Measurements from ENCODE around the gene KIFC3. TPM values are rescaled to one million over a fixed set of nuclear protein-coding genes. Genes with fewer than 3 reads are reported as not detected.

The KIFC3 gene
- total and polyA plus RNA-seq, 2 donors from 2014 or later: 74.9 to 109 TPM

- Histone ChIP-seq H3K36me3 (ENCODE audit: control insufficient read depth in 2 of 3, insufficient read depth in 3 of 3, low read length in 3 of 3) (no peaks in the 10 kb centered on the region), H3K4me3 (ENCODE audit: low read length in 3 of 3) (no peak overlapping the region), H3K4me1 (ENCODE audit: control insufficient read depth in 2 of 3, insufficient read depth in 2 of 3, low read depth in 1 of 3, low read length in 3 of 3) (peaks cover 8 to 45% (median 31%) of the 10 kb centered on the region in 3 donors), H3K27me3 (ENCODE audit: control insufficient read depth, insufficient read depth, low read length) (no peaks in the 10 kb centered on the region), H3K27ac (ENCODE audit: low read depth in 2 of 2, low read length in 2 of 2) (peak overlapping the region in 1 of 2 donors; percentile 95), H3K9me3 (ENCODE audit: control insufficient read depth in 2 of 3, insufficient read depth in 1 of 3, low read length in 3 of 3) (no peaks in the 10 kb centered on the region), H3K9ac (ENCODE audit: low read length in 3 of 3) (no peak overlapping the region)
- intact Hi-C loops (cut with DNase I): no loop called here
- no peak for FAIRE-seq
- no peak for TF ChIP-seq CTCF (IDR thresholded peaks at IDR 0.05; ENCODE audit: borderline replicate concordance, extremely low read depth, insufficient read depth)
- no peak for DNase-seq
Measured at GRCh38 chr16:57804111-57804837, 2.0 kb upstream of the KIFC3 start.

- DNase-seq: peak; percentile 26 to 85 (median 67)
- H3K27ac ChIP-seq (ENCODE audit: low read depth in 2 of 2, low read length in 2 of 2): peak overlapping the region; percentile 93 to 95
Measured at GRCh38 chr16:57803134-57803990, 1.1 kb upstream of the KIFC3 start.

DNA sequence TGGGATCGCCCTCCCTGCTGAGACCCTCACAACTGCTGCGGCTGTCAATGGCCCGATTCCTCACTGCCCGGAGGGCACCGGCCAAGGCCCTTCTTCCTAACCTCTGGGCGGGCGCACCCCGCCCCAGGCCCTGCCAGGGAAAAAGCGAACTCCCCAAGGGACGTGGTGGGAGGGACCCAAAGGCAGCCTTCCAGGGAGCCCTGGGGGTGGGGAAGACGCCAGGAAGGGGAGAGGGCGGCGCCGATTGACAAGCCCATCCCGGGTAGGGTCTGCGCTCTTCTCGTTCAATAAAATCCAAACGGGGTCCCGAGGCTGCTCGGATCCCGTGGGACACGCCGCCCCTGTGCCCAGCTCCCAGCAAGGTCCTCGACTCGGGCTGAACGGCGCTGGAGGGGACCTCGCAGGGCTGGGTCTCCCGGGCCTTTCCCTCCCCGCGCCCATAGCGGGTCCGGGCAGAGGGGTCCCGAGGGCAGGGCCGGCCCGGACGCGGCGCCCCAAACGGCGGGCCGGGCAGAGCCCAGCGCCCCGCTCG, 416 bp downstream of the KIFC3 start:
- DNase-seq: peak in 4 of 5 donors; percentile 43 to 86 (median 74)
- Histone ChIP-seq H3K4me1 (ENCODE audit: control insufficient read depth in 2 of 3, insufficient read depth in 2 of 3, low read depth in 1 of 3, low read length in 3 of 3) (peaks cover 8 to 56% (median 31%) of the 10 kb centered on the region in 3 donors), H3K36me3 (ENCODE audit: control insufficient read depth in 2 of 3, insufficient read depth in 3 of 3, low read length in 3 of 3) (peaks cover 0 to 2% (median 0%) of the 10 kb centered on the region in 3 donors), H3K27me3 (ENCODE audit: control insufficient read depth, insufficient read depth, low read length) (no peaks in the 10 kb centered on the region), H3K27ac (ENCODE audit: low read depth in 2 of 2, low read length in 2 of 2) (peak overlapping the region; percentile 95 to 97), H3K9ac (ENCODE audit: low read length in 3 of 3) (peak overlapping the region; percentile 17 to 93 (median 90)), H3K4me3 (ENCODE audit: low read length in 3 of 3) (peak overlapping the region; percentile 43 to 84 (median 60)), H3K9me3 (ENCODE audit: control insufficient read depth in 2 of 3, insufficient read depth in 1 of 3, low read length in 3 of 3) (no peaks in the 10 kb centered on the region)
- TF ChIP-seq CTCF (IDR thresholded peaks at IDR 0.05; ENCODE audit: borderline replicate concordance, extremely low read depth, insufficient read depth): no peak
- no peak for FAIRE-seq
- intact Hi-C loops (cut with DNase I): no loop called here

More at GRCh38 chr16:57803134-57803990, 1.1 kb upstream of the KIFC3 start:
- Histone ChIP-seq H3K27me3 (ENCODE audit: control insufficient read depth, insufficient read depth, low read length) (no peaks in the 10 kb centered on the region), H3K9me3 (ENCODE audit: control insufficient read depth in 2 of 3, insufficient read depth in 1 of 3, low read length in 3 of 3) (no peaks in the 10 kb centered on the region), H3K9ac (ENCODE audit: low read length in 3 of 3) (peak overlapping the region in 1 of 3 donors; percentile 43), H3K4me1 (ENCODE audit: control insufficient read depth in 2 of 3, insufficient read depth in 2 of 3, low read depth in 1 of 3, low read length in 3 of 3) (peaks cover 8 to 49% (median 29%) of the 10 kb centered on the region in 3 donors), H3K36me3 (ENCODE audit: control insufficient read depth in 2 of 3, insufficient read depth in 3 of 3, low read length in 3 of 3) (no peaks in the 10 kb centered on the region), H3K4me3 (ENCODE audit: low read length in 3 of 3) (peak overlapping the region in 1 of 3 donors; percentile 56)
- FAIRE-seq: no peak
- intact Hi-C loops (cut with DNase I): no loop called here
- no peak for TF ChIP-seq CTCF (IDR thresholded peaks at IDR 0.05; ENCODE audit: borderline replicate concordance, extremely low read depth, insufficient read depth)

Measured in kidney (tissue), 14 donors.